KMS-11 (cell line): ENCODE data around the gene BRCA1.
A peak's percentile ranks its signal among the peaks of the same experiment; 100 is the strongest.

Source experiments
- H2AFZ ChIP-seq: fragments of 200-600 bp; sonication (generic); 2 replicates; pipeline ENCODE4 v1.6.1; 2016; ENCODE audit warnings: antibody characterized with exemption, mixed run types, low read depth
- H3K27ac ChIP-seq: fragments of 200-600 bp; sonication (generic); 2 replicates; pipeline ENCODE4 v1.6.1; 2016; ENCODE audit warnings: mild to moderate bottlenecking, mixed run types
- H3K27me3 ChIP-seq: fragments of 200-600 bp; sonication (generic); 2 replicates; pipeline ENCODE4 v1.6.1; 2017; ENCODE audit warnings: mild to moderate bottlenecking, low read depth, mixed run types, moderate library complexity; ENCODE audit not compliant: insufficient read depth
- H3K36me3 ChIP-seq: fragments of 200-600 bp; sonication (generic); 2 replicates; pipeline ENCODE4 v1.6.1; 2017; ENCODE audit warnings: mild to moderate bottlenecking, mixed run types; ENCODE audit not compliant: insufficient read depth
- H3K4me1 ChIP-seq: fragments of 200-600 bp; sonication (generic); 2 replicates; pipeline ENCODE4 v1.6.1; 2016; ENCODE audit warnings: mild to moderate bottlenecking, low read depth, mixed run types; ENCODE audit not compliant: poor library complexity, severe bottlenecking
- H3K4me2 ChIP-seq: fragments of 200-600 bp; sonication (generic); 2 replicates; pipeline ENCODE4 v1.7.0; 2016; ENCODE audit warnings: mild to moderate bottlenecking, mixed run types
- H3K4me3 ChIP-seq: fragments of 200-600 bp; sonication (generic); IDR thresholded peaks from 2 replicates; pipeline ENCODE4 v1.6.1; 2017; ENCODE audit warnings: low read depth, low read length, mixed read lengths; ENCODE audit not compliant: insufficient read depth
- H3K79me2 ChIP-seq: fragments of 200-600 bp; sonication (generic); 2 replicates; pipeline ENCODE4 v1.6.1; 2016; ENCODE audit warnings: low read depth, mixed run types; ENCODE audit not compliant: insufficient read depth
- H3K9ac ChIP-seq: fragments of 200-600 bp; sonication (generic); 2 replicates; pipeline ENCODE4 v1.6.1; 2016; ENCODE audit warnings: mild to moderate bottlenecking, mixed run types
- H4K20me1 ChIP-seq: fragments of 200-600 bp; sonication (generic); 2 replicates; pipeline ENCODE4 v1.6.1; 2016; ENCODE audit warnings: mild to moderate bottlenecking, mixed run types; ENCODE audit not compliant: insufficient read depth
- TF ChIP-seq, protein P1 (sequence below): fragments of 200-600 bp; sonication (generic); conservative IDR thresholded peaks from 2 replicates; pipeline ENCODE4 v1.6.1; 2017; ENCODE audit warnings: low read depth, mild to moderate bottlenecking, antibody characterized with exemption, low read length, moderate library complexity, mixed read lengths

The BRCA1 gene

DNA sequence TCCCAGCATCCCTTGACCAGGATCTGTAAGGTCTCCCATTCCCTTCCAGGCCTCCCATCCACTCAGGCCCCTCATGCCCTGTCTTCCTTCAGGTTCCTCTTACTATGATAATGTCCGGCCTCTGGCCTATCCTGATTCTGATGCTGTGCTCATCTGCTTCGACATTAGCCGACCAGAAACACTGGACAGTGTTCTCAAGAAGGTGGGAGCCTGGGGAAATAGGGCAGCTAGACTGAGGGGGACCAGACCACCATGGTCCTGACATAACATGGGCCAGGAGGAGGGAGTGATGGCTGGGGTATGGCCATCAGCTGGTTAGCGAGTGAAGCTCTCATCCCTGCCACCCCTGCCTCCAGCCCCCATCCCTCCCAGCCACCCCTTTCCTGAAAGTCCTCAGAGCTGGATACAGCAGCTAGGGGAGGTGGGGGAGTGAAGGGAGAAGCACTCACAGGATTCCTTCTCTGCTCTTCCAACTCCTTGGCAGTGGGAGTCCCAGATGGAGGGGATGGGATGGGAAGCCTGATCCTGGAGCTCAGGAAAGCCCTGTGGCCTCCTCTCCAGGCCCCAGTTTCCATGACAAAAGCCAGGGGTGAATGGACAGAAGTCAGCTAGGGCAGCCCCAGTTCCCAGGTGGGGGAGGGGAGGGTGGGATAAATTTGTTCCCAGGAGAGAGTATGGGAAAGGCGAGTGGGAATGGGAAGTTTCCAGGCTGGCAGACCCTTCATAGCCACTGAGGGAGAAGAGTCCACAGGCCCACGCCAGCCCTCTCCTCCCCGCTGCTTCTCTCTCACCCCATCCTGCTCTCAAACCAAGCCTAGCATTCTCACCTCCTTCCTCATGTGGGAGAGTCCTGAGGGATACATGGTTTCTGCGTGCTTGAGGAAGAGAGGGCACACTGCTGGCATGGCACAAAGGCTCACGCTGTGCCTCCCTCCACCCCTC lies 97.8 kb downstream of the BRCA1 start:
- no peak overlapping the region for H3K27ac ChIP-seq
- H3K4me2 ChIP-seq, result no peak overlapping the region

DNA sequence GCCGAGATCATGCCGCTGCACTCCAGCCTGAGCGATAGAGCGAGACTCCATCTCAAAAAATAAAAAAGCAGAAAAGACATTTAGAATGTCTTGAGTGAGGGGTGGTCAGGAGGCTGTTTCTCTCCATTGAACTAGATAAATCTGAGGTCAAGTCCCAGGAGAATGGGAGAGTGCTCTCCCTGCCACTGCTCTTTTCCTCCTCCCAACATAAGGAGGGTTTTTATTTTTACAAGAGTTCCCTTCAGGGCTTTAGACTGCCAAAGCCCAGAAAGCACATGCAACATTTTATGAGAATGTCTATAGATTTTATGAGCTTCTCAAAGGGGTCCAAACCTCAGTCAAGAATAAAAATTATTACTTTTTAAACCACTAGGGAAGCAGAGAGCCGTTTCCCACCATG lies 98.6 kb downstream of the BRCA1 start:
- Histone ChIP-seq H4K20me1 (no peaks in the 10 kb centered on the region), H2AFZ (no peak overlapping the region), H3K4me2 (no peak overlapping the region), H3K36me3 (no peaks in the 10 kb centered on the region), H3K4me3 (no peak overlapping the region), H3K9ac (no peak overlapping the region), H3K27ac (no peak overlapping the region), H3K4me1 (peaks cover 7% of the 10 kb centered on the region), H3K79me2 (no peaks in the 10 kb centered on the region), H3K27me3 (no peaks in the 10 kb centered on the region)
- TF ChIP-seq, protein P1, sequence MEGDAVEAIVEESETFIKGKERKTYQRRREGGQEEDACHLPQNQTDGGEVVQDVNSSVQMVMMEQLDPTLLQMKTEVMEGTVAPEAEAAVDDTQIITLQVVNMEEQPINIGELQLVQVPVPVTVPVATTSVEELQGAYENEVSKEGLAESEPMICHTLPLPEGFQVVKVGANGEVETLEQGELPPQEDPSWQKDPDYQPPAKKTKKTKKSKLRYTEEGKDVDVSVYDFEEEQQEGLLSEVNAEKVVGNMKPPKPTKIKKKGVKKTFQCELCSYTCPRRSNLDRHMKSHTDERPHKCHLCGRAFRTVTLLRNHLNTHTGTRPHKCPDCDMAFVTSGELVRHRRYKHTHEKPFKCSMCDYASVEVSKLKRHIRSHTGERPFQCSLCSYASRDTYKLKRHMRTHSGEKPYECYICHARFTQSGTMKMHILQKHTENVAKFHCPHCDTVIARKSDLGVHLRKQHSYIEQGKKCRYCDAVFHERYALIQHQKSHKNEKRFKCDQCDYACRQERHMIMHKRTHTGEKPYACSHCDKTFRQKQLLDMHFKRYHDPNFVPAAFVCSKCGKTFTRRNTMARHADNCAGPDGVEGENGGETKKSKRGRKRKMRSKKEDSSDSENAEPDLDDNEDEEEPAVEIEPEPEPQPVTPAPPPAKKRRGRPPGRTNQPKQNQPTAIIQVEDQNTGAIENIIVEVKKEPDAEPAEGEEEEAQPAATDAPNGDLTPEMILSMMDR, result no peak

More for the DNA sequence above, 97.8 kb downstream of the BRCA1 start:
- Histone ChIP-seq H3K9ac (no peak overlapping the region), H3K4me3 (no peak overlapping the region), H4K20me1 (no peaks in the 10 kb centered on the region), H3K79me2 (no peaks in the 10 kb centered on the region), H2AFZ (no peak overlapping the region), H3K36me3 (no peaks in the 10 kb centered on the region), H3K27me3 (no peaks in the 10 kb centered on the region), H3K4me1 (peaks cover 7% of the 10 kb centered on the region)
- TF ChIP-seq, protein P1, result no peak

DNA sequence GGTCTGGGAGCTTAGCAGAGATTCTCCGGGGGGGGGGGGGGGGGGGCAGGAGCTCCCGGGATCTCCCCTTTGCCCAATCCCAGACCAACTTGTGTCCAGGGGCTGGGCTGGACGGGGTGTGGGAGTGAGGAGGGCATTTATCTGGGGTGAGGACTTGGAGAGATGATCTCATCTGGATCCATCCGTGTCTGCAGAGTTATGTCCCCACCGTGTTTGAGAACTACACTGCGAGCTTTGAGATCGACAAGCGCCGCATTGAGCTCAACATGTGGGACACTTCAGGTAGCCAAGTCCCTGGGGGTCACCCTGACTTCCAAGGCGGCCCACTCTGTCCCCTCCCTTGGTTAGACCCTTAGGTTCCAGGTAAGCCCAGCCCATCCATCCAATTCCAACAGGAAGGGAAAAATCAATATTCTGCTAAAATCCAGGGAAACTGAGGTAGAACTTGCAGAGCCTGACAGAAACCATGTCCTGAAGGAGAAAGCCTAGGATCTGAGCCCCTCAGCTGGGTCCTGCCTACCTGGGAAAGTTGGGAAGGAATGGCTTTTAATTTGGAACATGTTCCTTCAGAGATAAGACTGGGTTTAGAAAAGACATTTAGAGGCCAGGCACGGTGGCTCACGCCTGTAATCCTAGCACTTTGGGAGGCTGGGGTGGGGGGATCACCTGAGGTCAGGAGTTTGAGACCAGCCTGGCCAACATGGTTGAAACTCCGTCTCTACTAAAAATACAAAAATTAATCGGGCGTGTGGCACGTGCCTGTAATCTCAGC lies 99.2 kb downstream of the BRCA1 start:
- Histone ChIP-seq H3K9ac (no peak overlapping the region), H3K4me2 (no peak overlapping the region), H3K79me2 (no peaks in the 10 kb centered on the region), H3K4me1 (peaks cover 7% of the 10 kb centered on the region), H4K20me1 (no peaks in the 10 kb centered on the region), H2AFZ (no peak overlapping the region), H3K27me3 (no peaks in the 10 kb centered on the region), H3K27ac (no peak overlapping the region), H3K4me3 (no peak overlapping the region), H3K36me3 (no peaks in the 10 kb centered on the region)
- TF ChIP-seq, protein P1, result no peak

DNA sequence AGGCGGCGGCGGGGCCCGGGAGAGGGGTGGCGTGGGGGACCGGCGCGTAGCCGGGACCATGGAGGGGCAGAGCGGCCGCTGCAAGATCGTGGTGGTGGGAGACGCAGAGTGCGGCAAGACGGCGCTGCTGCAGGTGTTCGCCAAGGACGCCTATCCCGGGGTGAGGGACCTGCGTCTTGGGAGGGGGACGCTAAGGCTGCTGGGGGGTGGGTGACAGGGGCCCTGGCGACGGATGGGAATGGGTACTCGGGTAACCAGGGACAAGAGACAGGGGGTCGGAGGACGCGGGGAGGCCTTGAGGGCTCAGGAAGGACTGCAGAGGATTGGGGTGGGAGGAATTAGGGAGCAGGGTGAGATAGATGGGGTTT lies 99.9 kb downstream of the BRCA1 start:
- Histone ChIP-seq H3K9ac (no peak overlapping the region), H3K27ac (no peak overlapping the region), H4K20me1 (no peaks in the 10 kb centered on the region), H3K4me2 (peak overlapping the region; percentile 33; the same call in 1 of the 2 replicates), H3K27me3 (no peaks in the 10 kb centered on the region), H3K36me3 (no peaks in the 10 kb centered on the region), H2AFZ (peak overlapping the region; percentile 59; the same call in 1 of the 2 replicates), H3K4me3 (no peak overlapping the region), H3K4me1 (peaks cover 7% of the 10 kb centered on the region), H3K79me2 (no peaks in the 10 kb centered on the region)
- TF ChIP-seq, protein P1, result no peak
